HG02759 (cell line): ENCODE results near the gene RDH11.

Experiments used
- ATAC-seq: cut with Tn5 transposase; IDR thresholded peaks from one replicate; pipeline ENCODE4 v1.9.1; 2021; ENCODE audit warnings: mild to moderate bottlenecking, moderate library complexity; ENCODE audit not compliant: unreplicated experiment

The RDH11 gene

DNA sequence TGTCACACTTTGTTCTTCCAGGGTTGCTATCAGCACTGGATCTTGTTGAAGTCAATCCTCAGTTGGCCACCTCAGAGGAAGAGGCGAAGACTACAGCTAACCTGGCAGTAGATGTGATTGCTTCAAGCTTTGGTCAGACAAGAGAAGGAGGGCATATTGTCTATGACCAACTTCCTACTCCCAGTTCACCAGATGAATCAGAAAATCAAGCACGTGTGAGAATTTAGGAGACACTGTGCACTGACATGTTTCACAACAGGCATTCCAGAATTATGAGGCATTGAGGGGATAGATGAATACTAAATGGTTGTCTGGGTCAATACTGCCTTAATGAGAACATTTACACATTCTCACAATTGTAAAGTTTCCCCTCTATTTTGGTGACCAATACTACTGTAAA is 44.9 kb downstream of the RDH11 start:
- no peak for ATAC-seq

DNA sequence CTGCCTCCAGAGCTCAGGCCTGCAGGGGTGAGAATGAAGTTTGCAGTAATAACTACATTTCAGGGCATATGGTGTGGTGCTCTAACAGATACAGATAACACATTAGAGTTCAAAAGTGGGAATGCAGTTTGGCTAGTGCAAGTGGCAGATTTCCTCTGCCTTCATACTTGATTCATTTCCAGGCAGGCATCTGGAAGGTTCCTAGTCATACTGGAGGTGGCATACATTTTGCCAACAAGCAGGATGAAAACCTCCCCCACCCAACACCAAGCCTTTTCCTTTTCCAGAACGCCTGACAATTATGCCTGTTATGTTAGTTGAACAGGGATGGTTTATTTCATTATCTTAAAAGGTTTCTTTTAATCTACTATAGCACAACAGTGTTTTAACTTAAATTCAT is 45.4 kb downstream of the RDH11 start:
- ATAC-seq = no peak

DNA sequence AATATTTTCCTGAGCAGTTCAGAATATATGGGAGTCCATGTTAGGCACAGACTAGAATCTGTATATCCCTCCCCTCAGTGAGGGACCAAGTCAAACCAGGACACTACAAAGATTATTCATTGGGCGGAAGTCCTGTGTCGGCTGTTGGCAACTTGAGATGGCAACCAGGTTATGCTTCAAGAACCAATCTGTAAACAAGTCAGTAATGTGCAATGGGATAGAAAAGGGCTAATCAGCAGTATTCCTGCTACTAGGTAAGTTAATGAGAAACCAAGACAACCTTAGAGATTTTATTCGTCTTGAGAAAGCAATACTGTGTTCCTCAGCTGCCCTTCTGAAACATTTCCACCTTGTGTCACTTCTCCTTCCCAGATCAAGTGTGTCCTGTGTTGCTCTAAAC is 49.4 kb downstream of the RDH11 start:
- ATAC-seq = no peak

DNA sequence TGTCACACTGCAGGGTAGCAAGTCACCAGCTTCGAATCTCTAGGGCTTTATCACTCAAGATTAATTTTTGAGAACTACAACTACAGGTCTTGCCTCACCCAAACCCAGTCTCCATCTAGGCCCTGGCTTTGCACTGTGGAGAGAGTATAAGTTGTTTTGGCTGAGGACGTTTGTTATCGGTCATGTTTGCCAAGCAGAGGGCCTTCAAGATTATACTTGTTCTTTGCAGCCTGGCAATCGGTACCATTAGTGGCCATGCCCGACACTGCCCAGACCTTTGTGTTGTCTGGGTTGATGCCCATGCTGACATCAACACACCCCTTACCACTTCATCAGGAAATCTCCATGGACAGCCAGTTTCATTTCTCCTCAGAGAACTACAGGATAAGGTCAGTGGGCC is 50.1 kb downstream of the RDH11 start:
- no peak for ATAC-seq

DNA sequence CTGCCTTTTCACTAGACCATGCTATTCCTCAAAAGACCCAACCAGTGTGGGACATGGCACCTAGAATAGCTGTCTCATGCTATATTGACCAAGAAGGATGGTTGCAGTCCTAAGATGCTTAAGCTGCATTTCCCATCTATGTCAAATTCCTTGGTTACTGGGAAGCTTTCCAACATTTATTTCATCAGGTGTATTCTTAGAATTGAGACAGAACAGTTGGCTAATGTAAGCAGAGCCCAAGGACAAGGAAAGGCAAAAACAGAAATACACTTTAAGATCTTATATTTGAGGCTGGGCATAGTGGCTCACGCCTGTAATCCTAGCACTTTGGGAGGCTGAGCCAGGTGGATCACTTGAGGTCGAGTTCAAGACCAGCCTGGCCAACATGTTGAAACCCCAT is 51.1 kb downstream of the RDH11 start:
- no peak for ATAC-seq

DNA sequence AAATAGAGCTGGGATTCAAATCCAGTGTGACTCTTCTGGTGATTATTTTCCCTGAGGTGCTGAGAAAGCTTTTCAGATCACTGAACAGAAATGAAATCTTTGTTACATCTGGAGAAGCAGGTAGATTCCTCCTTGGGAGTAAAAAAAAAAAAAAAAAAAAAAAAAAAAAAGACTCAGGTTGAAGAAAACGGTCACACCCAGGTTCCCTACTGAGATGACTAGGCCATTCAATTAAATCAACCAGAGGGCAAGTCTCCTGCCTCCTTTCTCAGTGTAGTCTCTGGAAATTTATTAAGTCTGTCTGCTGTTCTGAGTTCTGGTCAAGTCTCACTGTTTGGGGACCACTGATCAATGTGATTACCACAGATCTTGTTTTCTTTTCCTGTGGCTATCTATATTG is 51.9 kb downstream of the RDH11 start:
- ATAC-seq = no peak

DNA sequence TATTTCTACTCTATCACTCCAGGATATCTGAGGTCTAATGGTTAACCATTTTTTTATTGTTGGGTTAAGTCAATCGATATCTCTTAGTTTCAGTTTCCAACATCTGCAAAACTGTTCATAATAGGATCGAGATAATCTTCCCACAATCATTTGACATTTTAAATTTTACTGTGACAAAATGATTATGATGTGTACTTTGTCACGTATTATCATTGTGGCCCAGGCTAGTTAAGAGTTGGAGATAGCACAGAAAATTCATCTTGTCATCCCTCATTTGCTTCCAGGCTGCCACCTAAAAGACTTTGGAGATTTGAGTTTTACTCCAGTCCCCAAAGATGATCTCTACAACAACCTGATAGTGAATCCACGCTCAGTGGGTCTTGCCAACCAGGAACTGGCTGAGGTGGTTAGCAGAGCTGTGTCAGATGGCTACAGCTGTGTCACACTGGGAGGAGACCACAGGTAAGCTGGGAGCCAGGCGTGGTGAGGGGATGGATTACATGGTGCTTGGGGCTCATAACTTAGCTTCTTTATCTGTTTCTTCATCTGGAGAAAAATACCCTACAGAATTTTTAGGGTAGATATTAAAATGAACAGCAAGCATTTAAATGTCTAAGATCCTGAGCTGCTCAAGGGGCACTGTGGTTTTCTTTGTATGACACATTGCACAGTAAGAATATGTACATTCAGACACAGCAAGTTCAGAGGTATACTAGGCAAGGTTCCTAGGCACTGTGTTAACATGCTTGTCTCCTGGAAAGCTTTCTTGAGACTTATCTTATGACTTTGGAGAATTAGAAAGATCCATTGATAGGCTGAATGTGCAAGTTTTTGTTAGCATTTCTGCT is 53.4 kb downstream of the RDH11 start:
- no peak for ATAC-seq

DNA sequence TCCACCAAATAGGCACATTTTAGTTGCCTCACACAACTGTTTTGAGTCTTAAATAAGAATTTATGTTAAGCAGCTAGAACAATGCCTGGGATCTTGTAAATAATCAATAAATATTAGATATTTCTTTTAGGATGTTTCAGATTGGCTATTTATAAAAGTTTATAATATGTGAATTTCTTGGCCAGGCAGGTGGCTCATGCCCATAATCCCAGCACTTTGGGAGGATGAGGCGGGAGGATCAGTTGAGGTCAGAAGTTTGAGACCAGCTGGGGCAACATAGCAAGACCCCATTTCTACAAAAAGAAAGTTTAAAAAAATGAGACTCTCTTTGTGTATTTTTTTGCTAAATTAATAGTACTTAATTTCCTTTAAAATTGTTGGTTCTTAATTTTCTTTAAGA is 54.1 kb downstream of the RDH11 start:
- ATAC-seq = no peak

DNA sequence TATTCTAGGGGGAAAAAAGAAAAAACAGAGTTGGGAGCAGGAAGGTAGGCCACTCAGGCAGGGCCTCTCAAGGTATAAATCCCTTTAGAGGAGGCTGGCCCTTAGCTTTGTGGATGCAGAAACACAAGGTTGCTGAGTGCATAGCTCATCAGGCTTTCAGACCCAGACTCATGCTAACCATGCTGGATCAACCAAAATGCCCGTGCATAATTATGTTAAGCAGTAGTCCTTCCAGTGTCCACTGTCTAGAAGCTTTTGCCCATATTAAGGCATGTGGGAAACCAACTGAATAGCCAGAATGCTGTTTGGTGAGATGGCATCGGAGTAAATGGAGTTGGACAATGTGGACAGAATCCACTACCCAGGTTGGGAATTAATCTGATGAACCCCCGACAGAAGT is 56.9 kb downstream of the RDH11 start:
- no peak for ATAC-seq

DNA sequence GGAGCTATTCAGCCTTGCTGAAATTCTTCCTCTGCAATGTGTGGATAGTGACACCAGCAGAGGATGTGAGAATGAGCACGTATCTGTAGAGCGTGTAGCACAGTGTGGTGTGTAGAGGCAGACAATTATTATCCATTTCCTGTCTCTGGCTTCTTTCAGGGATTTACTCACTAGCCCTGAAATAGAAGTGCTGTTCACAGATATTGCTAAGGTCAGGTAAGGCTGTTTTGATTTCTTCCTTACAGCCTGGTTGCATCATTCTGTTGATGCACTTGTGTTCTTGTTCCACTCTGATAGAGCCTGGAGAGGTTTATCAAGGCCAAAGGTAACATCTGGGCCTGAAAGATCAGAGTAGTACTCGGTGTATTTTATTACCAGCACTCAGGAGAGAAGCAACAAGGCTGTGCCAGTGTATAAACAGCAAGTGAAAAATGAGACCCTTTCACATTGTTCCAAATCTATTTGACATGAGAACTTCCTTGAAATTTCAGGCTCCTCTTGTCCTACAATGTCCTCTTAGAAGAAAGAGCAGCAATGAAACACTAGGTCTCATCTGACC is 59.1 kb downstream of the RDH11 start:
- no peak for ATAC-seq

DNA sequence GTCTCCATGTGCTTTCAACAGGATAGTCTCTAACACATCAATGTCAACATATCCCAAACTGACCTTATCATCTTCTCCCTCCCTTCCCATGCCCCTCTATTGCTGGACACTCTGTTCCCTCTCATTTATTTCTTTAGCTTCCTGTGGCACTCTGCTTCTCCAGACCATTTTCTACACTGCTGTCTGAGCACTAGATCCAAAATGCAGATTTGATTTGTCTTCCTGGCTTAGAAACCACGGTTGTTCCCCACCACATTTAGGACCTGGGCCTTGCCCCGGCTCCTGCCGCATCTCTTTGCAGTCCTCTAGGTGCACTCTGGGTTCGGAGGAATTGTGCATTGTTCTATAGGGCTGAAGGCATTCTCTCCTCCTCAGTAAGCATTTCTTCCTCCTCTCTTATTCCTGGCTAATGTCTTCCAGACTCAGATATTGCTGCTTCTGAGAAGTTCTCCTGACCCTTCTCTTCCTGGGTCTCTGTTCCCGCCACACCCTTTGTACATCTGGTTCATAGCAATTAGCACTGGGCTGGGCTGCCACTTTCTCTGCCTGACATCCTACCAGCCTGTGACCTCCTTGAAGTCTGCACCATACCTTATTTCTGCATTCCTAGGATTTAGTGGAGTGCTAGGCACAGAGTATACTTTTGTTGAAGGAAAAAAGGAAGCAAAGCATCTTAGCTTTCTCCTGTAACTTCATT is 62.0 kb downstream of the RDH11 start:
- no peak for ATAC-seq

DNA sequence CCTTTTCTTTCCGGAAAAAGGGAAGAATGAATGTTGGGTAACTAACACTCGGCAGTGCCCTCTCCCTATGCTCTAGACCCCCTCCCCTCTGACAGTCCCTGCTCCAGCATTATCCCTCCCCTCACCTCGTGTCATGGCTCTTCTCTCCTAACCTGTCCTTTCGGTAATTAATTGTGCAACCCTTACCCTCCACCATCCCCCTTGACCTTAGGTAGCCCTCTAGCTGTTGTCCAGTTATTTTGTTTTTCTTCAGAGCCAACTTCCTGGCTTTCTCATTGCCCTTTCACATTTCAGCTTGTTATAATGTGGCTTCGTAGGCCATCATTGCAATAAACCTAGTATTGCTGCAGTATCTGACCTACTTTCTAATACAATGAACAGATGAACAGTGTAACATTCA is 64.6 kb downstream of the RDH11 start:
- ATAC-seq = no peak

DNA sequence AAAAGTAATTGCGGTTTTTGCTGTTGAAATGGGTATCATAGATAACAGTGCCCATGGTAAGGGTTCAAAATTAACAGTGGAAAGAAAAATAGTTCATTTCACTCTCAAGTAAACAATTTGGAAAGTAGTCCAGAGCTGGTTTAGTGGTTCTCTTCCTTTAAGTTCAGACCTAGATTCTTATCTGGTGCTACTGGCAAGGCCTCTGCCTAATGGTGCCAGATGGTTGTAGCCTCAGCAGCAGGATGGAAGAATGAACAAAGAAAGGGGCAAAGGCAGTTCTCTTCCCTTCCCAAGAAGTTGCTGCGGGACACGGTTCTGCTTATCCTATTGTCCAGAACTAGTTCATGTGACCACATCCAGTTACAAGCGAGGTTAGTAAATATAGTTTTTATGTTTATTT is 65.4 kb downstream of the RDH11 start:
- ATAC-seq = no peak

DNA sequence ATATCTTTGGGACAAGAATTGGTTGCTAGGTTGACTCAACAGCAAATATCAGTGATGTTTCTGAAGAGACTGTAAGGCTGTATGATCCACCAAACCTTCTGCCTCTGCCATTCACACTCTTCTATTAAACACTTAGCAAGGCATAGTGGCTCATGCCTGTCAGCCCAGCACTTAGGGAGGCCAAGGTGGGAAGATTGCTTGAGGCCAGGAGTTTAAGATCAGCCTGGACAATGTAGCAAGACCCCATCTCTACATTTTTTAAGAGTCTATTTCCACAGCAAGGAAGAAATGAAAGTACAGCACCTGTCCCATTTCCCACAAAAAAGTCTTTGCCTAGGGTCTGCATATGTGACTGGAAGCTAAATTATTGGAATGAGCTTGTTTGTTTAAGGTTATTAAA is 68.0 kb downstream of the RDH11 start:
- no peak for ATAC-seq
